Activated naive CD4-positive, alpha-beta T cell treated with anti-CD3 and anti-CD28 coated beads, Interleukin-2, amount 10 ng/mL, durations not matched to agents 7 days and 5 days (primary cell): Measurements from ENCODE around the gene IFRD1.

Experiments
- CTCF ChIA-PET: fragments of 350-600 bp; sonication (Branson Sonifier 250); formaldehyde crosslinking; loops from one replicate; lab custom pipeline; 2021; ENCODE audit warnings: antibody characterized with exemption; lab: Charles Lee
- DNase-seq: peaks from one replicate; pipeline ENCODE4 v3.0.0-alpha.2; 2020
- H3K27ac Mint-ChIP-seq: one replicate; pipeline ENCODE4 v1.8.0; 2021; ENCODE audit warnings: mild to moderate bottlenecking, moderate library complexity, mixed read lengths
- H3K27me3 Mint-ChIP-seq: one replicate; pipeline ENCODE4 v1.8.0; 2021; ENCODE audit warnings: mild to moderate bottlenecking, mixed read lengths
- H3K36me3 Mint-ChIP-seq: one replicate; pipeline ENCODE4 v1.8.0; 2021; ENCODE audit warnings: mixed read lengths
- H3K4me1 Mint-ChIP-seq: one replicate; pipeline ENCODE4 v1.8.0; 2021; ENCODE audit warnings: mixed read lengths
- H3K4me3 Mint-ChIP-seq: one replicate; pipeline ENCODE4 v1.8.0; 2021; ENCODE audit warnings: mild to moderate bottlenecking, moderate library complexity, mixed read lengths
- H3K9me3 Mint-ChIP-seq: one replicate; pipeline ENCODE4 v1.8.0; 2021; ENCODE audit warnings: mixed read lengths

IFRD1 gene

GRCh38 chr7:112449902-112450806, at the start of gene IFRD1:
Gene IFRD1, plus strand, starts transcription at chr7:112450460. Its CDS starts 229 bp downstream, at chr7:112450689.
- Mint-ChIP-seq H3K9me3 (no peaks in the 10 kb centered on the region), H3K27ac (peak within 1 kb of the TSS; percentile 100)

GRCh38 chr7:112404321-112404720, 45.9 kb upstream of the IFRD1 start:
- CTCF ChIA-PET: no interaction called here
- no peaks in the 10 kb centered on the region for H3K36me3 Mint-ChIP-seq

More at GRCh38 chr7:112449902-112450806, at the start of gene IFRD1:
- Mint-ChIP-seq H3K4me3 (peak within 1 kb of the TSS; percentile 99), H3K36me3 (peaks cover 1% of the 10 kb centered on the region), H3K4me1 (peaks cover 41% of the 10 kb centered on the region), H3K27me3 (peaks cover 4% of the 10 kb centered on the region)
- CTCF ChIA-PET: no interaction called here
- peak; percentile 98 for DNase-seq

GRCh38 chr7:112405286-112405685, 45.0 kb upstream of the IFRD1 start:
- no peaks in the 10 kb centered on the region for H3K9me3 Mint-ChIP-seq
- no peak overlapping the region for H3K27ac Mint-ChIP-seq
- CTCF ChIA-PET: no interaction called here
- no peaks in the 10 kb centered on the region for H3K4me1 Mint-ChIP-seq
- H3K27me3 Mint-ChIP-seq: peaks cover 34% of the 10 kb centered on the region
- no peak overlapping the region for H3K4me3 Mint-ChIP-seq
- no peaks in the 10 kb centered on the region for H3K36me3 Mint-ChIP-seq
- DNase-seq: no peak

More at GRCh38 chr7:112404321-112404720, 45.9 kb upstream of the IFRD1 start:
- no peaks in the 10 kb centered on the region for H3K4me1 Mint-ChIP-seq
- H3K27ac Mint-ChIP-seq: no peak overlapping the region
- H3K9me3 Mint-ChIP-seq: no peaks in the 10 kb centered on the region
- H3K4me3 Mint-ChIP-seq: no peak overlapping the region
- DNase-seq: no peak
- H3K27me3 Mint-ChIP-seq: peaks cover 30% of the 10 kb centered on the region

GRCh38 chr7:112407261-112407660, 43.0 kb upstream of the IFRD1 start:
- Mint-ChIP-seq H3K36me3 (no peaks in the 10 kb centered on the region), H3K27ac (no peak overlapping the region), H3K9me3 (no peaks in the 10 kb centered on the region), H3K4me1 (no peaks in the 10 kb centered on the region), H3K4me3 (no peak overlapping the region), H3K27me3 (peaks cover 34% of the 10 kb centered on the region)
- CTCF ChIA-PET: no interaction called here
- no peak for DNase-seq

- Mint-ChIP-seq H3K9me3 (no peaks in the 10 kb centered on the region), H3K4me3 (no peak overlapping the region), H3K27ac (no peak overlapping the region), H3K36me3 (no peaks in the 10 kb centered on the region), H3K27me3 (peaks cover 30% of the 10 kb centered on the region), H3K4me1 (no peaks in the 10 kb centered on the region)
- CTCF ChIA-PET: no interaction called here
- DNase-seq: no peak
These were observed 40.2 kb upstream of the IFRD1 start for GRCh38 chr7:112410092-112410491.

GRCh38 chr7:112411186-112411795, 39.0 kb upstream of the IFRD1 start:
- Mint-ChIP-seq H3K9me3 (no peaks in the 10 kb centered on the region), H3K27me3 (peaks cover 26% of the 10 kb centered on the region), H3K4me3 (no peak overlapping the region), H3K4me1 (peaks cover 2% of the 10 kb centered on the region), H3K36me3 (no peaks in the 10 kb centered on the region), H3K27ac (no peak overlapping the region)
- CTCF ChIA-PET: no interaction called here
- DNase-seq: no peak

- Mint-ChIP-seq H3K27ac (no peak overlapping the region), H3K36me3 (no peaks in the 10 kb centered on the region), H3K9me3 (no peaks in the 10 kb centered on the region), H3K4me1 (peaks cover 2% of the 10 kb centered on the region), H3K27me3 (no peaks in the 10 kb centered on the region), H3K4me3 (no peak overlapping the region)
- no peak for DNase-seq
- CTCF ChIA-PET: interaction anchor here (0.7 to 1.2 kb wide), 2 partner anchors 15 to 649 kb away, joined by 3 read pairs; no protein-coding TSS in a partner anchor
These were observed 35.3 kb upstream of the IFRD1 start for GRCh38 chr7:112414855-112415490.

GRCh38 chr7:112416127-112416526, 34.1 kb upstream of the IFRD1 start:
- Mint-ChIP-seq H3K4me3 (no peak overlapping the region), H3K36me3 (no peaks in the 10 kb centered on the region), H3K27ac (no peak overlapping the region), H3K9me3 (no peaks in the 10 kb centered on the region), H3K27me3 (no peaks in the 10 kb centered on the region), H3K4me1 (peaks cover 2% of the 10 kb centered on the region)
- no peak for DNase-seq
- CTCF ChIA-PET: no interaction called here

- Mint-ChIP-seq H3K27ac (no peak overlapping the region), H3K36me3 (no peaks in the 10 kb centered on the region), H3K27me3 (no peaks in the 10 kb centered on the region), H3K4me3 (no peak overlapping the region), H3K4me1 (peaks cover 27% of the 10 kb centered on the region), H3K9me3 (no peaks in the 10 kb centered on the region)
- CTCF ChIA-PET: interaction anchor here (1.2 kb wide), 1 partner anchor 125 kb away, joined by 4 read pairs; no protein-coding TSS in a partner anchor
- no peak for DNase-seq
These were observed 30.6 kb upstream of the IFRD1 start for GRCh38 chr7:112419543-112420130.

GRCh38 chr7:112420236-112420861, 29.9 kb upstream of the IFRD1 start:
- H3K4me1 Mint-ChIP-seq: peaks cover 29% of the 10 kb centered on the region
- H3K27me3 Mint-ChIP-seq: no peaks in the 10 kb centered on the region
- H3K27ac Mint-ChIP-seq: no peak overlapping the region
- H3K36me3 Mint-ChIP-seq: no peaks in the 10 kb centered on the region
- CTCF ChIA-PET: interaction anchor here (1.2 kb wide), 1 partner anchor 125 kb away, joined by 4 read pairs; no protein-coding TSS in a partner anchor
- no peak overlapping the region for H3K4me3 Mint-ChIP-seq
- no peaks in the 10 kb centered on the region for H3K9me3 Mint-ChIP-seq
- DNase-seq: no peak

- Mint-ChIP-seq H3K9me3 (no peaks in the 10 kb centered on the region), H3K36me3 (no peaks in the 10 kb centered on the region), H3K4me1 (peaks cover 28% of the 10 kb centered on the region), H3K4me3 (no peak overlapping the region), H3K27ac (peak overlapping the region; percentile 29), H3K27me3 (no peaks in the 10 kb centered on the region)
- CTCF ChIA-PET: interaction anchor here (0.9 to 1.3 kb wide), 3 partner anchors 9 to 669 kb away, joined by 3 read pairs; no protein-coding TSS in a partner anchor
- no peak for DNase-seq
These were observed 28.4 kb upstream of the IFRD1 start for GRCh38 chr7:112421666-112422486.

GRCh38 chr7:112422842-112423496, 27.3 kb upstream of the IFRD1 start:
- DNase-seq: no peak
- Mint-ChIP-seq H3K4me1 (peaks cover 28% of the 10 kb centered on the region), H3K27me3 (no peaks in the 10 kb centered on the region), H3K27ac (no peak overlapping the region), H3K9me3 (no peaks in the 10 kb centered on the region), H3K36me3 (no peaks in the 10 kb centered on the region), H3K4me3 (no peak overlapping the region)
- CTCF ChIA-PET: interaction anchor here (0.9 kb wide), 1 partner anchor 670 kb away, joined by 3 read pairs; no protein-coding TSS in a partner anchor
